CD1c-positive myeloid dendritic cell (primary cell): ENCODE results near the gene RNF111.
"Not testable (repeated sequence)": the region's sequence is repeated elsewhere in the genome, so short reads cannot be mapped to it uniquely, and the experiment has no call there.

Experiments used
- DNase-seq: peaks from one replicate; pipeline ENCODE4 v3.0.0-alpha.2; 2016; ENCODE audit errors: extremely low spot score

The RNF111 gene

GRCh38 chr15:59059076-59059597 lies 71.7 kb downstream of the RNF111 start:
- no peak for DNase-seq

DNA sequence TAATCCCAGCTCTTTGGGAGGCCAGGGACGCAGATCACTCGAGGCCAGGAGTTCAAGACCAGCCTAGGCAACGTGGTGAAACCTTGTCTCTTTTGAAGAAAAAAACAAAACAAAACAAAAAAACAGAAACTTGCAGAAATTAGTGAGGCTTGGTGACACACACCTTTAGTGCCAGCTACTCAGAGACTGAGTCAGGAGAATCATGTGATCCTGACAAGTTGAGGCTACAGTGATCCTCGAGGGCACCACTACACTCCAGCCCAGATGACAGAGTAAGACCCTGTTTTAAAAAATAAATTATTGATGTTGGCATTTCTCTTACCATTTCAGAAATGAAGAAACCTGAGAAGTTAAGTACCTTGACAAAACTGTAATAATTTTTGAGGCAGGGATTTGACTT lies 72.9 kb downstream of the RNF111 start:
- no peak for DNase-seq

DNA sequence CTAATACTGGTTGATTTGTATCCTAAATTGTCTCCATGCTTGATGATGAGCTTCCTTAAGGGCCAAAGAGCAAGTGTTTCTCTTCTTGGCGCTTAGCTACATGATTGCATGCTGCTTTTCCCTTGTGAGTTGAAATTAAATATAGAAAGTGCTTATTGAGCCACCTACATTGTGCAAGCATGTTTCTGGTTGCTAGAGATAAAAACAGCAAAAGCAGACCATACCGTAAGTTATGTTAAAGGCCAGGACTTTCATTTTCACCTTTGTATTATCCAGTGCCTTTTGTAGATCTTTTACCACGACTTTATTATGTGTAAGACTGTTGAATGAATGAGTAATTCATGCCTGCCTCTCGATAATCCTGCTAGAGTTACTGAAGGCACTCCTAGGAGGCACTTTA lies 75.6 kb downstream of the RNF111 start:
- no peak for DNase-seq

DNA sequence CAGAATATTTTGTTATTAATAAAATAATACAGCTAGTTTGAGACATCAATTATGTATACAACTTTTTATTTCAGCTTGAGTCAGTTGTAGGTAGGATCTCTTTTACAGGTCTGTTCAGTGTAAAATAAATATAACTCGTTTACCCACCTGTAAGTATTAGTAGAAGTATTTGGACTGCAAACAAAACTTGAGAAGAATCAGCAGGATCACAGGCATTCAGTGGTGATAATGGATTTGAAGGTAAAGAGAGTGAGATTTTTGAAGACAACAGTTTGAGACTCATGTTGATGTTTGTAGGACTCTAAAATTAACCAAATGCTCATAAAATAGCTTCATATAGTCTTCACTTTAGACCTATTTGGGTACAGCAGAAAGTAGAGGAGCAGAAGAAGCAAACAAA lies 82.0 kb downstream of the RNF111 start:
- DNase-seq = no peak

GRCh38 chr15:59074607-59075006 lies 87.1 kb downstream of the RNF111 start:
- no peak for DNase-seq

DNA sequence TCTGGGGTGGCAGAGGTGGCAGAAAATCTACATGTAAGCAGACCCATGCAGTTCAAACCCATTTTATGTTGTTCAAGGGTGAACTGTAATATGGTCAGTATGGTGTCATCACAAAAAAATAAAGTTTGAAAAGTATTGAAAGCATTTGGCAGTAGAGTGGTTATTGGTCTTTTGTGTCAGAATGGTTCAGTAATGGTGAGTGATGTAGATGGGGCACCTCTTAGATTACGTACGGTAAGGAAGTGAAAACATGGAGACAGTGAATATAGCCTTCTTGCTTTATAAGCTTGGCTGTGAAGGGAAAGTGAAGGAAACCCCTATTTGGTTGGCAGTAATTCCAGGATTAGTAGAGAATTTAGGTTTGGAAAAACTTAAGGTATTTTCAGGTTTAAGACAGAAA lies 100.3 kb downstream of the RNF111 start:
- DNase-seq = no peak

DNA sequence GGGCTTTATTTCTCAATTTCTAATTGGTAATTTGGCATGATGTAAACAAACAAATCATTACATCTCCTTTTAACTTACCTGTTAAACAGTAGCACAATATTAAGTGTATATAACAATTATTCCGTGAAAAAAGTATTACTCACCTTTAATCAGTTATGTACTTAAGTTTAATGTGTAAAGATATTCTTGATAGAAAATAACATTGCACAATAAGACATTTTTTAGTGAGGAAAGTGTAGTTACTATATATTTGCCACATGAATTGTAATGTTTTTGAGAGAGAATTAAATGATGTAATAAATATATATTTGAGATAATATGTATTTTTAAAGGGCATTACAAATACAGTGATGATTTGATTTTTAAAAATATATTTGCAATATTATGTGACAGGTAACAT lies 106.6 kb downstream of the RNF111 start:
- DNase-seq = no peak

GRCh38 chr15:59096429-59096828 lies 109.0 kb downstream of the RNF111 start:
- no peak for DNase-seq

DNA sequence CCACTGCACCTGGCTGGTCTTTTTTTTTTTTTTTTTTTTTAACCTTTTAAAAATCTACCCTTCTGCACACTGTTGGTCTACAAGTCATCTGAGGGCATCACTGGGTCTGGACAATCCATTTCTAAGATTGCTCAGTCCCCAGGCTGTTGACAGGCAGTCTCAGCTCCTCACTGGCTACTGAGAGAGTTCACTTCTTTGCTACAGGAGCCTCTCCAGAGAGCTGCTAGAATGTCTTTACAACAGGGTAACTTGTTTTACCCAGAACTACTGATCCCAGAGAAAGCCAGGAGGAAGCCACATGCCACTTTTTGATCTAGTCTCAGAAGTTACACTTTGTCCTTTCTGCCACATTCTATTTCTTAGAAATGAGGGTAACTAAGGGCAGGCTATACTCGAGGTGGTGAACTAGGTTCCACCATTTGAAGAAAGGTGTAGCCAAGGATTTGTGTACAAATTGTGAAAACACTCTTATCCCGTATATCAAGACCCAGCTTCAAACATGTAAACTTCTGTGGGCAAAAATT lies 111.8 kb downstream of the RNF111 start:
- no peak for DNase-seq

- DNase-seq = no peak
These were observed 117.1 kb downstream of the RNF111 start for GRCh38 chr15:59104602-59104911.

DNA sequence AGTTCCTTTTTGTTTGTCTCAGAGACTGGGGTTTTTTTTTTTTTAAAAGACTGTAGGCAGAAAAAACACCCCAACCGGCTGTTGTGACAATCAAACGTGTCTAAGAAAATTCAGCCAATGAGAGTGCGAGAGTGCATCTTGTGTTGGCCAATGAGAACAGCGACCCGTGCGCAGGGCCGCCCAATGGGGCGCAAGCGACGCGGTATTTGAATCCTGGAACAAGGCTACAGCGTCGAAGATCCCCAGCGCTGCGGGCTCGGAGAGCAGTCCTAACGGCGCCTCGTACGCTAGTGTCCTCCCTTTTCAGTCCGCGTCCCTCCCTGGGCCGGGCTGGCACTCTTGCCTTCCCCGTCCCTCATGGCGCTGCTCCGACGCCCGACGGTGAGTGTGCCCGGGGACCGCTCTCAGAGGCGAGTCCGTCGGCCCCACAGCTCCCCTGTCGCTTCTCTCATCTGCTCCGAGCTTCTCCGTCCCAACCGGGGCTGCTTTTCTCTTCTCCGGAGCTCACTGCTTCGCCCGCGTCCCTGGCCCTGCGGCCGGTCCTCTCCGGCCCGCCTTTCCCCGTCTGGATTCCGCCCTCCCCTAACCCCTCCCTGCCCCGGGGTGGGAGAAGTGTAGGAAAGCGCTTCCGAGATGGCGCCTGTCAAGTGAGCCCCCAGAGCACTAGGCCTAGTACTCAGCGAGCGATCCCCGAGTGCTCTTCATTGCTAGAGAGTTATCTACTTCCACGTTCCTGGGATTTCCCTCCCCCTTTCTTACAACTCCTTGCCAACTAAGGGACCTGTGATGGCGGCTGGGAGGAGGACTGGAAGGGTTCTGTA lies 117.7 kb downstream of the RNF111 start, which contains the start of gene CCNB2:
TSS of gene CCNB2 (plus strand) at position 235 of the 821 bp plus-strand sequence. CDS start at position 358, 123 bp downstream.
- peak; percentile 98 for DNase-seq

DNA sequence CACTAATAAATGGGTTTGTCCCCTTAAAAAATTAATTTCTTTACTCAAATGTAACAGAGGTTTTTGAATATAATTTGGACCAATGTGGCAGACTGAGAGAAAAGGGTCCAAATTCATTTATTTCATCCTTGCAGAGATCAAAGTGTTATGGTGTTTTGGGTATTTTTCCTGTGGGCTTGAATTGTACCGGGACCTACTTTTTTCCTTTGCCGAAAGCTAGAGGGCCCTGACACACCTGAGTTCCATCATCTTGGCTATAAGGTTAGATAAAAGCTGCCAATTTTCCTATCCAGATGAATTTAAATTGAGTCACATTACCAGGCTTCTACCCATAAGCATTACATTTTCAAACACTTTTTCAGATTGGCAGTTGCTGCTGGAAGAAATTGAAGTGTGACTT lies 118.4 kb downstream of the RNF111 start:
- no peak for DNase-seq

GRCh38 chr15:59111251-59111650 lies 123.8 kb downstream of the RNF111 start:
- no peak for DNase-seq

GRCh38 chr15:59115047-59115446 lies 127.6 kb downstream of the RNF111 start:
- no peak for DNase-seq

- no peak for DNase-seq
These were observed 128.7 kb downstream of the RNF111 start for GRCh38 chr15:59116141-59116540.

DNA sequence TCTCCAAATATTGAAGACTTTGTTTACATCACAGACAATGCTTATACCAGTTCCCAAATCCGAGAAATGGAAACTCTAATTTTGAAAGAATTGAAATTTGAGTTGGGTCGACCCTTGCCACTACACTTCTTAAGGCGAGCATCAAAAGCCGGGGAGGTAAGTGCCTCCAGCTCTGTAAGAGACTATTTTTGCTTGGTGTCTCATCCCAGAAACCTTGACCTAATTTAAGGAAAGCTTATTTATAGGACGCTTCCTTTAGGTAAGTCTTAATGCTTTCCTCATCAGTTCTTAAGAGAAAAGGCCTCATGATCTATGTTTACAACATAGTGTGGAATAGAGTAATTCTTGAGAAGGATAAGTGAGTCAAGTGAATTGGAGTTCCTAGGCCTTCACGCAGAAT lies 129.3 kb downstream of the RNF111 start:
- no peak for DNase-seq

- DNase-seq = no peak
These were observed 132.2 kb downstream of the RNF111 start for GRCh38 chr15:59119625-59120024.

DNA sequence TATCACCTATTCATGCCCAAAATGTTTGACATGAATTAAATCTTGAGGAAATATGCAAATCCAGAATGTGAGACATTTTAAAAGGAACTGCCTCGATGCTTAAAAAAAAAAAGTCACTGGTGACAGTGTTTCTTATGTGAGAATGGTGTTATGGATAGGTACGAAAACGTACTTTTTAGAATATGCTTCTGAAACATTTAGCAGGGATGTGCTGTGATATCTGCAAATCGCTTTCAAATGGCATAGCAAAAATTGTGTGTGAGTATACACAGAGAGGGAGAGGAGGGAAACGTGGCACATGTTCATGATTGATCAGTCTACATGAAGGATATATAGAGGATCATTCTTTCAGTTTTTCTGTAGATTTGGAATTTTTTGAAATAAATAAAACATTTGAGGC lies 133.5 kb downstream of the RNF111 start:
- no peak for DNase-seq

DNA sequence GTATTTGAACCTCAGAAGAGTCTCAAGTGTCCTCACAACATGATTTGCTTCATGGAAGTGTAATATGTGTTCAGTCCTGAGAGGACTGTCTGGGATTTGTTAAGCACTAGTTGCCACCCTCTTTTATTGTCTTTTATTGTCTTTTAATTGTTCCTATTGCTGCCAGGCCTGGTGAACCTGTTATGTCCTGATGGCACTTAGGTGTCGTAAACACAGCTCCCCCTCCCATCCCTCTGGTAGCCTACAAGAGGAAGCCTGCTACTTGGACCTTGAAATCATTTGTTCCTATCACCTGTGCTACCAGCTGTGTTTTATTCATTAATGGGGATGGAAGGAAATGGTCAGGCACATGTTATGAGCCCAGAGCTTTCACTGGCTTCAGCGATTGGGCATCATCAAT lies 136.8 kb downstream of the RNF111 start:
- DNase-seq = no peak

GRCh38 chr15:59125683-59126082 lies 138.2 kb downstream of the RNF111 start:
- not testable (repeated sequence) for DNase-seq

- not testable (repeated sequence) for DNase-seq
These were observed 139.8 kb downstream of the RNF111 start for GRCh38 chr15:59127255-59127654.

DNA sequence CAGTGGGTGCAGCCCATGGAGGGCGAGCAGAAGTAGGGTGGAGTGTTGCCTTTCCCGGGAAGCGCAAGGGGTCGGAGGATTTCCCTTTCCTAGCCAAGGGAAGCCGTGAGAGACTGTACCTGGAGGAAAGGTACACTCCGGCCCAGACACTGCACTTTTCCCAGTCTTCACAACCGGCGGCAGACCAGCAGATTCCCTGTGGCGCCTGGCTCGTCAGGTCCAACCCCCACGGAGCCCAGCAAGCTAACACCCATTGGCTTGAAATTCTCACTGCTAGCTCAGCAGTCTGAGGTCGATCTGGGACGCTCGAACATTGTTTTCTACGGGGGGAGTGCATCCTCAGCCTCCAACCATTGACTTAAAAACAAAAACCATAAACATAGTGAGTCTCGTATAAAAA lies 144.0 kb downstream of the RNF111 start:
- no peak for DNase-seq

DNA sequence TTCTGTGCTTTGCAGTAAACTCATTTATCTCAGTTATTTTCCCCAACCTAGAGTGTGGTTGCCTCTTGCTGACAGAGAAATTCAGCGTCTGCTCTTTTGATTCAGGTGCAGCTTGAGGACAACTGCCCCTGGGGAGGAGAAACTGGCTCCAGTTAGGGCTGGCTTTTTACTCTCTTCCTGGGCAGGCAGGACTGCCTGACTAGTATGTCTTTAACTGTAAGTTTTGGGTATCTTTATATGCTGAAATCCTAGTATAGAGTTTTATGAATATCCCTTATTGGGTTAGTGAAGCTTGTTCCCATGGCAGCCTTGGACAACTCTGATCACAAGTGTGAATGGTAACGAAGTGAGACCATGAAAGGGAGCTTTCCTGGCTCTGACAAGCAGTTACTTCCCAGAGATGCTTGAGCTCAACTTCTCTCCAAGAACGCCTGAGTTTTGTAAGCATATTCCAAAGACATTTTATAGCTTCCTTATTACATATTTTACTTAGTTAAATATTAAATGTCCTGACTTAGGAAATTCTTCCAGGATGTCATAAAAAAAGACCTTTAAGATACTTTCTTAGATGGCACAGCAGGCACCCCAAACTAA lies 144.6 kb downstream of the RNF111 start:
- DNase-seq = no peak
